ENCODE measurements around the gene ACADM.
A peak's percentile ranks its signal among the peaks of the same experiment; 100 is the strongest.
"Not testable (repeated sequence)": the region's sequence is repeated elsewhere in the genome, so short reads cannot be mapped to it uniquely, and the experiment has no call there.

ACADM gene

DNA sequence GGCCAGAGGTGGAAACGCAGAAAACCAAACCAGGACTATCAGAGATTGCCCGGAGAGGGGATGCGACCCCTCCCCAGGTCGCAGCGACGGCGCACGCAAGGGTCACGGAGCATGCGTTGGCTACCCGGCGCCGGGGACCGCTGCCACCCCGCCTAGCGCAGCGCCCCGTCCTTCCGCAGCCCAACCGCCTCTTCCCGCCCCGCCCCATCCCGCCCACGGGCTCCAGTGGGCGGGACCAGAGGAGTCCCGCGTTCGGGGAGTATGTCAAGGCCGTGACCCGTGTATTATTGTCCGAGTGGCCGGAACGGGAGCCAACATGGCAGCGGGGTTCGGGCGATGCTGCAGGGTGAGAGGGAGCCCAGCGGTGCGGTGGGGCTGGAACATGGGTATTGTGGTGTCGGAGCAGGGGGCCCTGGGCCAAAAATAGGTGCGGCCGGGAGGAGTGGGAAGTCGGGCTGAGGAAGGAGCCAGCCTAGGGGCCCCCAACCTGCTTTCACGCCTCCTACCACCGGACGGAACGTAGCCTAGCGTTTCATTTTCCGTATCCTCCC lies at the start of gene ACADM:
TSS of gene ACADM (plus strand) at position 238 of the 551 bp plus-strand sequence. CDS start at position 317, 79 bp downstream.
- peak; percentile 67 to 81 for DNase-seq (ENCODE audit: low read depth in 2 of 2)

DNA sequence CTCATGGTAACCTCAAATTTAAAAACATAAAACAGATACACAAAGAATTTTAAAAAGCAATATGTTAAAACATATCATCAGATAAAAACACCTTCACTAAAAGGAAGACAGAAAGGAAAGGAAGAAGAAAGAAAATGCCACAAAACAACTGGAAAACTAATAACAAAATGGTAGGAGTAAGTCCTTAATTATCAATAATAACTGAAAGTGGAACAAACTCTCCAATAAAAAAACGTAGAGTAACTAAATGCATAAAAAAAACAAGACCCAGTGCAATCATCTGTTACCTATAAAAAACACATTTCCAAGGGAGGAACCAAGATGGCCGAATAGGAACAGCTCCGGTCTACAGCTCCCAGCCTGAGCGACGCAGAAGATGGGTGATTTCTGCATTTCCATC lies 47.1 kb upstream of the ACADM start:
- no peak for DNase-seq (ENCODE audit: low read depth in 2 of 2)

DNA sequence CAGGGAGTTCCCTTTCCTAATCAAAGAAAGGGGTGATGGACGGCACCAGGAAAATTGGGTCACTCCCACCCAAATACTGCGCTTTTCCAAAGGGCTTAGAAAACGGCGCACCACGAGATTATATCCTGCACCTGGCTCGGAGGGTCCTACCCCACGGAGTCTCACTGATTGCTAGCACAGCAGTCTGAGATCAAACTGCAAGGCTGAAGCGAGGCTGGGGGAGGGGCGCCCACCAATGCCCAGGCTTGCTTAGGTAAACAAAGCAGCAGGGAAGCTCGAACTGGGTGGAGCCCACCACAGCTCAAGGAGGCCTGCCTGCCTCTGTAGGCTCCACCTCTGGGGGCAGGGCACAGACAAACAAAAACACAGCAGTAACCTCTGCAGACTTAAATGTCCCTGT lies 46.5 kb upstream of the ACADM start:
- DNase-seq (ENCODE audit: low read depth in 2 of 2) = not testable (repeated sequence)

DNA sequence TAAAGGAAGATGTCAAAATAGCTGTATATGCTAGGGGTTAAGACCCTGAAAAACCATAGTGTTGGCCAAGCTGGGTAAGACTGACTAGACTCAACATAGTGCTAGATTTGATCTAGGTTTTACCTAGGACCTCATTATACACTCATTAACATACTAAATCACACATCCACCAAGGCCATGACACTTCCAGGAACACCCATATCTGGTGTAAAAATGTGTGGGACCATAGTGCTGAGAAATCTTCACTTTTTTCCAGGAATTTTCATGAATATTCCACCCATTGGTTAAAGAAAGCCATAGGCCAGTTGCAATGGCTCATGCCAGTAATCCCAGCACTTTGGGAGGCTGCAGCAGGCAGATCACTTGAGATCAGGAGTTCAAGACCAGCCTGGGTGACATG lies 34.0 kb upstream of the ACADM start:
- no peak for DNase-seq (ENCODE audit: low read depth in 2 of 2)

DNA sequence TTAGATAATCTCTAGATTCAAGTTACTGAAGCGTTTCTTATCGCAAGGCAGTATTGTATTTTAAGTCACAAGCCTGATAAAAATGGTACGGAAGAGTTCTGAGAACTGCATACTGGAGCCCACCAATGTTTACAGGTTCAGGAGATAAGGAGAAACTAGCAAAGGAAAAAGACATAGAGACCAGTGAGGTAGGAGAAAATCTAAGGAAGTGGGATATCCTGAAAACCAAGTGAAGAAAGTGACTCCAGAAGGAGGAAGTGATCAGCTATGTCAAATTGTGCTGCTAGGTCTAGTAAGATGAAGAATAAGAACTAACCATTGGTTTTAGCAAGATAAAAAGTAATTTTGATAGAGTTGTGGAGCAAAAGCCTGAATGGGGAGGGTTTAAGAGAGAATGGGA lies 31.0 kb upstream of the ACADM start:
- no peak for DNase-seq (ENCODE audit: low read depth in 2 of 2)

DNA sequence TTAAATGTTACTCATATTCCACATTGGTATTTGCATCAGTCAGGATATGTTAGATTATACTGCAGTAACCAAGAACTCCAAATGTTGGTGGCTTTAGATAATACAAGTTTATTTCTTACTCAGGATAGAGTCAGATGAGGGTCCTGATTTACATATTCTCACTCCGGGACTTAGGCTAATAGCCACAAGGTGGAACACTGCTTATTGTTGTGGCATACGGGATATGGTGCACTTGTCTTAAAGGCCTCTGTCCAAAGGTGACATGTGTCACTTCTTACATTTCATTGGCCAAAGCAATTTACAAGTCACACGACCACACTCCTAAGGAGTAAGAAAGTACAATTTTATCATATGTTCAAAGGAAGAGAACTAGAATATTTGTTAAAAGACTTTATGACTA lies 28.5 kb upstream of the ACADM start:
- no peak for DNase-seq (ENCODE audit: low read depth in 2 of 2)

DNA sequence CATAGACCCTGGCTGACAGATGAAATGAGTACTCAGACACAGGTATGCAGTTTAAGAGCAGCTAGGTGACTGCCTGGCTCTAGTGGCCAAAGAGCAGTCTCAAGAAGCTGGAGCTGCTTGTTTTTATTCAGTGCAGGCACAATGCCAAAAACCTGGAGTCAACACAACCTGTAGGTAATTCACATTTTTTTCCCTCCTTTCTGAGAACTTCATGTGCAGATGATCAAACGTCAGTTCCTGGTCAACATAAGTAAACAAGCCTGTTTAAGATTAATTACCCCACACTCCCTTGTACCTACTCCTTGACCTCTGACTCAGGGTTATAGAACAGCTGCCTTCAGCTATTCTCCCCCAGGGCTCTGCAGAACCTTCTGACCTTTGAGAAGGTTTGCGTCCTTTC lies 17.3 kb upstream of the ACADM start:
- DNase-seq (ENCODE audit: low read depth in 2 of 2) = no peak

DNA sequence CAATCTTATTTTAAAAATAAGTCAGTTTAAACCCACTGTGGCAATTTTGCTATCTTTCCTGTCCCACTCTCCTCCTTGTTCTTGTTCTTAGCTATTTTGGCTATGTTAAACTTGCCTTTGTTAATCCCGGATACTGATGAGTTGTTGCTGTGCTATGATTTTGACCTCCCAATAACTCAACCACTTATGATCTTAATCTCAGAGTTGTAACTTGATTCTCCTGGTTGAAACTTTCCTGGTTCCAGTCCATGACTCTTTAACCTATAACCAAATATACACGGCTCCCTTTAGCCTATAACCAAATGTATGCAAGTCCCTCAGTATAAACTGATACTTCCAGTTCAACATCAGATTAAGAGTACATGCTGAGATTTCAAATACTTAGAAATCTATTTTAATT lies 15.6 kb upstream of the ACADM start:
- DNase-seq (ENCODE audit: low read depth in 2 of 2) = no peak

DNA sequence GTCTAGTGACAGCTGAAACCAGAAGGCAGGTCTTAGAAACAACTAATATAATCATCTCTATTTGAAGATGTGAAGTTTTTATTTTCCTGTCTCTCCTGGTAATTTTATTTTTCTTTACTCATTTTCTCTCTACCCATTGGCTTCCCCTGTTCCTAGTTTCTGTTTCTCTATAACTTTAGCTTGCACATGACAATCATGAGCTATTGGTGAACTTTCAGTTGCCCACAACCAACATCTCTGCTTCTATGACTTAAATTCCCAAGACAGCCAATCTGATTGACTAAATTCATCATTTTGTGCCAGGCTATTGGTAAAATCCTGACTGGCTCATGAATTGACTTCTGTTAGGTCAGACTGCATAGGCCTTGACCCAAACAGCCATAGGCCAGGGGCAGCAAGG lies 13.7 kb upstream of the ACADM start:
- no peak for DNase-seq (ENCODE audit: low read depth in 2 of 2)

DNA sequence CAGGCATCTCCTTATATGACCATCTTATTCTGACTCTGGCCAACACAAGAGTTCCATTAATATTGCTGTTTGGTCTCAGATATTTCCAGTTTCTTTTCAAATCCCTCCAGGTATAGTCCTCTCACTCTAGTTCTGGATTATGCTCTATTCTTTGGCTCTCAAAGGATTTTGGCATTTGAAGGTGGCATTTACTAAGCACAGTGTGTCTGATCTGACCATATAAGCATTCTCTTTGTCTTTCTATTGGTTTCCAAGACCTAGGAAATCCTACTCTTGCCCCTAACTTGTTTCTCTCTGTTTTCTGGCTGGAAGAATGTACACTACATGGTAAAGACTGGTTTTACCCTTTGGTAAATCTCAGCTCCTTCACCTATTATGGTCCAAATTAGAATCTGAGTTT lies 12.7 kb upstream of the ACADM start:
- DNase-seq (ENCODE audit: low read depth in 2 of 2) = no peak

DNA sequence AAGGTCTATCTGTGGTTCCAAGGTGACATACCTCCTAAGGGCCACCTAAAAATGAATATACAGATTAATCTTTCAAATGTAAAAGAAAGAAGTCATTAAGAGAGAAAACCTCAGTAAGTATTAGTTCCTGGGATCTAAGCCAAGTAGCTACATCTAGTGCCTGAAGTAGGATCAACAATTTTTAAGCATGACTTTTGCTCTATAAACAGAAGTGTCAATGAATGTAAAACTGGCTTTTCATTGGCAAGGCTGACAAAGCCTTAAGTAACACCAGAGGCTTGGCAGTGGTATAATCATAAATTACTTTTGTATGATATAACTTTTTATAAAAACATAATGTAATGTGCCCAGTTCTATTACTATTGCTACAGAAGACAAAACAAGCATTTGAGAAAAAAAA lies 12.2 kb upstream of the ACADM start:
- no peak for DNase-seq (ENCODE audit: low read depth in 2 of 2)

DNA sequence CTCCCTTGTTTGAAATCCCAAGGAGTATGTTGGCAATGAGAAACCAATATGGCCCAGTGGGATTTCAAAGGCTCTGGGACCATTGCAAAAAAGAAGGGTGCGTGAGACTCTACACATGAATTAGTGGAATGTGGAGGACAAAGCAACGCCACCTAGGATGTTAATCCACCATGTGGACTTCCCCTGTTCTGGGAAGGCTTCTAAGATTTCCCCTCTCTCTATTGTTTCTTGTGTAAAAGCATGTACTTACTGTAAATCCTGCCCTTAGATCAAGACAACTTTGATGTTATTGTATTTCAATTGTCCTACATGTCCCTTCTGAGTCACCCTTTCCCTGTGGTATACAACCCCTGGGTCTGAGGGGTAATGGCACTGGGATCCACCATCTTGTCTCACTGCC lies 4.7 kb upstream of the ACADM start:
- DNase-seq (ENCODE audit: low read depth in 2 of 2) = no peak

DNA sequence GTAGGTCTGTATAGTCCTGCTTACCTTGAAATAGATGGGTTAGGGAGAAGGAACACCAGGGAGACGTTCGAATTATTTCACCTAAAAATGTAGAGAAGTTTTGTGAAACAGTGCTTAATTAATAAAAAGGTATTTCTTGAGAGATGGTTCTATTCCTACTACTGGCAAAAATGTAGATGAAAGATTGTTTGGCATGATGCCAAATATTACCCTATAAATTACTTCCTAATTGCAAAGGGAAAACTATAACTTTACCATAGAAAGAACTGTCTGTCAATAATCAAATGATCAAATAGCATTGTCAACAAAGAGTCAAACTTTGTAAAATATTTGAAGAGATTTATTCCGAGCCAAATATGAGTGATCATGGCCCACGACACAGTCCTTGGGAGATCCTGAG lies 4.2 kb upstream of the ACADM start:
- no peak for DNase-seq (ENCODE audit: low read depth in 2 of 2)

DNA sequence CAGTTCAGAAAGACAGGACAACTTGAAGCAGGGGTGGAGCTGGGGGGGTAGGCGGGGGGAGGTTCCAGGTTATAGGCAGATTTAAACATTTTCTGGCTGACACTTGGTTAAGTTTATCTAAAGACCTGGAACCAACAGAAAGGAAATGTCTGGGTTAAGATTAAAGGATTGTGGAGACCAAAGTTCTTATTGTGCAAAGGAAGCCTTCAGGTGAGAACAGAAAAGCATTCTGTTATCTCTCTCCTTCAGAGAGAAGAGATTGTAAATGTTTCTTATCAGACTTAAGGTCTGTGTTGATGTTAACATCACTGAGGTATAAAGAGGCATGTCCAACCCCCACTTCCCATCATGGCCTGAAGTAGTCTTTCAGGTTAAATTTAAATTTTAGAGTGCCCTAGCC lies 3.7 kb upstream of the ACADM start:
- no peak for DNase-seq (ENCODE audit: low read depth in 2 of 2)

DNA sequence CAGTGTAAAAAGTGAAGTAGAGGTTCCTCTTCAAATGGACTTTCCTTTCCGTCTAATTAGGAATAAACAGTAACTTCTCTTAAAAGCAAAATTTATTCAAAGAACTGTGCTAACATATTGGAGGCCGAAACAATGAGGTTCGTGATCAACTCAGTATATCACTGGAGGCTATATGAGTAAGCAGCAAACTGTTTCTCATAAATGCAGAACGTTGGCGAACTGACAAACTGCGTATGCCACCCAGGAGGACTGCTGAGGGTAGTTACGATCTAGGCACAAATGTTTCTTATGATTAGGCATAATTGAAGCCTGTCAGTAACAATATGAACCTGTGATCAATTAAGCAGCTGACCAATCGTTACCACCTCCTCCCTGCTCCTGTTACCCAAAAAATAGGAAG lies 2.3 kb upstream of the ACADM start:
- not testable (repeated sequence) for DNase-seq (ENCODE audit: low read depth in 2 of 2)

DNA sequence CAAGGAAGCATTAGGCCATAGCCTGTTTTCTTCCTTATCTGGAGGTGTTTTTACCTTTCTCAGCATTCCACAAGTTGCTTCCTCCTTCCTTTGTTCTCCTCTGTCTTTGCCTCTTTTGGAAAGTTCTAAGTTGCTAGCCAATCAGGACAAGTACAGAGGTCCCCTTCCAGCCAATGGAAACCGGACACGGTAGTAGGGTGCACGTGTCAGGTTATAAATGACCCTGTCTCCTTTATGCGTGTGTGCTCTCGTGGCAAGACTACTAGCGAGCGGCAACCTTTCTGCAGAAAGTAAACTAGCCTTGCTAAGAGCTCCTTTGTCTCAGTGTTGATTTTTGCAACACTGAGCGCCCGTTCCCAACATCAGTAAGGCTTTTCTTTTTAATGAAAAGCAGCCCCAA lies 1.5 kb upstream of the ACADM start:
- DNase-seq (ENCODE audit: low read depth in 2 of 2) = no peak

DNA sequence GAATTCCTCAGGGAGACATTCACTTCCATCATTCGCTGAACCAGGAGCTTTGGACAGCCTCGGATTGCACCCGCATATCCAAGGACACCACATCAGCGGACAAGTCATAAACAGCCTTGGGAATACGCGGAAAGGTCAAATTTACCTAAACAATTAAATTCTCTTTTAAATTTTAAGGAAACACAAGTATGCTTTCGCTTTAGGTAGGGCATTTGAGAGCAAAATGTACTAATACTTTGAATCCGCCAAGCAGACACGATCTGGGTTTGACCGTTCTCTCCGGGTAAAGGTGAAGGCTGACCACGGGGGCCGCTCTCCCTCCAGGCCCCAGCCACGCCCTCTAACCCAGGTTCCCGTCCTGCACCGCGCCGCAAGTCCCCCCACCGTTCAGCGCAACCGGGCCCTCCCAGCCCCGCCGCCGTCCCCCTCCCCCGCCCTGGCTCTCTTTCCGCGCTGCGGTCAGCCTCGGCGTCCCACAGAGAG lies 479 bp upstream of the ACADM start:
- peak; percentile 55 to 69 for DNase-seq (ENCODE audit: low read depth in 2 of 2)

DNA sequence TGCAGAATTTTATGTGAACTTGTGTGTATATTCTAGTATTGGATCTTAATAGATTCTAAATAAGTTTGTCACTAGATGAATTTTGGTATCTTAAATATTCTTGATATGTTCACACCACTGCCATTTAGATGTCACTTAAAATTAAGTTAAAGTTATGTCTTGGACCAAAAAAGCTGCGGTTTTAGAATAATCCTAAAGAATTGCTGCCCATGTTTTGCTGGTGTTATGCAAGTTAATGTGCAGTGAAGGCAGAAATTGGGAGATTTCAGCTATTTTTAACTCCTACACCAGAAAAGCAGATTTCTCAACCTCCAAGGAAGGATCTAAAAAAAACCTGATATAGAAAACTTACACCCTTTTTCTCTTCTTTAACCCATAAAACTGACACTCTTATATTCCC lies 757 bp downstream of the ACADM start:
- no peak for DNase-seq (ENCODE audit: low read depth in 2 of 2)

DNA sequence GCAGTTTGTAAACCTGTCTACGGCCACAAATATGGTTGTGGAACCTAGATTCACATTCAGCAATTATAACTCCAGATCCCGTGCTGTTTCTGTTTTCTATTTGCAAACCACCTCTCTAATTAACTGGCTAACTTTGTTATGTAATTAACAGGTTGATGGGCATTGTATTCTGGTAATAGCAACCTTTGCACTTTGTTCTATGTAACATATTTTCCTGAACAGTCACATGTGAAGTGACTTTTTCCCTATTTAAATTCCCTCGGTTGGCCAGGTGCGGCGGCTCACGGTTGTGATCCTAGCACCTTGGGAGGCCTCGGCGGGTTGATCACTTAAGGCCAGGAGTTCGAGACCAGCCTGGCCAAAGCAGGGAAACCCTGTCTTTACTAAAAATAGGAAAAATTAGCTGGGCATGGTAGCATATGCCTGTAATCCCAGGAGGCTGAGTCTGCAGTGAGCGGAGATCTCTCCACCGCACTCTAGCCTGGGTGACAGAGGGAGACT lies 1.4 kb downstream of the ACADM start:
- DNase-seq (ENCODE audit: low read depth in 2 of 2) = no peak

DNA sequence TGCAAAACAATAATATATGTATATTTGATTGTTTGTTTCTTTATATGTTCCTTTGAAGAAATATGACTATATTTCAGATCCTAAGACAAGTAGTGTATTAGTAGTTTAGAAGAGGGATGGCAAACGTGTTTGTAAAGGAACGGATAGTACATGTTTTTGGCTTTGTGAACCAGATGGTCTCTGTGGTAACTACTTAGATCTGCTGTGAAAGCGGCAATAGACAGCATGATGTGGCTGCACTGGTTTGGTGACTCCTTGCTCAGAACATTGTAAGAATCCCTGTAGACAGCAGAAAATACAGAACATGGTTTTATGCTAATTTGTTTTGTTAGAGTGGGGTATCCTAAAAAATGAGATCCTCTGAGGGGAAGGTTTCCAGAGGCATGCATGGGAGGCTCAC lies 3.1 kb downstream of the ACADM start:
- DNase-seq (ENCODE audit: low read depth in 2 of 2) = no peak

DNA sequence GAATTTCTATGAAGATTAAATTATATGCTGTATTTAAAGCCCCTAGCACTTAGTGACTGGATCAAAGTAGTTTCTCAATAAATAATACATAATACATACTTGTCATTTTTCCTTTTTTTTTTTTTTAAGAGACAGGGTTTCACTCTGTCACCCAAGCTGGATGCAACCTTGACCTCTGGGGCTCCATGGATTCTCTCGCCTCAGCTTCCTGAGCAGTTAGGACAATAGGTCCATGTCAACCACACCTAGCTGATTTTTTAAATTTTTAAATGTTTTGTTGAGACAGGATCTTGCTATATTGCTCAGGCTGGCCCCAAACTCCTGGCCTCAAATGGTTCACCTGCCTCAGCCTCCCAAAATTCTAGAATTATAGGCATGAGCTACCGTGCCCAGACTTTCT lies 5.9 kb downstream of the ACADM start:
- no peak for DNase-seq (ENCODE audit: low read depth in 2 of 2)

DNA sequence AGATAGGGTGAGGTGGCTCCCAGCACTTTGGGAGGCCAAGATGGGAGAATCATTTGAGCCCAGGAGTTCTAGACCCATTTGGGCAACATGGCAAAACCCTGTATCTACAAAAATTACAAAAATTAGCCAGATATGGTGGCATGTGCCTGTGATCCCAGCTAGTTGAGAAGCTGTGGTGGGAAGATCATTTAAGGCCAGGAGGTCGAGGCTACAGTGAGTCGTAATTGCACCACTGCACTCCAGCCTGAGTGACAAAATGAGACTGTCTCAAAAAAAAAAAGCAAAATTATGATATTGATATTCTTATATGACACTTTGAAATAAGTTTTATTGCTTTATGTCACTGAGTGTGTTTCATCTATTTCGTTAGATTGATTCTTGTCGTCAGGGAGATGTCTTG lies 7.4 kb downstream of the ACADM start:
- DNase-seq (ENCODE audit: low read depth in 2 of 2) = no peak

DNA sequence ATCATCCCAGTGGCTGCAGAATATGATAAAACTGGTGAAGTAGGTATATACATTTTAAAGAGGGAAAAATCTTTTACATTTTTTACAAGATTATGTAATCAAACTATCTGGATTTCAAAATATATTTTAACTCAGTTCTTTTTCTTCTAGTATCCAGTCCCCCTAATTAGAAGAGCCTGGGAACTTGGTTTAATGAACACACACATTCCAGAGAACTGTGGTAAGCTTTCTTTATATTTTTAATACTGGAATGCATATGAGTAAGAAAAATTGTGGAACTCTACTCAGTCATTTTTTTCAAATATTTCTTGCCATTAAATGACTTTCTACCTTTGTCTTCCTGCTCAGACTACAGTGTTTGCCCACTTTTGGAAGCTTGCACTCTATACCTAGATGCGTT lies 8.2 kb downstream of the ACADM start:
- DNase-seq (ENCODE audit: low read depth in 2 of 2) = no peak

DNA sequence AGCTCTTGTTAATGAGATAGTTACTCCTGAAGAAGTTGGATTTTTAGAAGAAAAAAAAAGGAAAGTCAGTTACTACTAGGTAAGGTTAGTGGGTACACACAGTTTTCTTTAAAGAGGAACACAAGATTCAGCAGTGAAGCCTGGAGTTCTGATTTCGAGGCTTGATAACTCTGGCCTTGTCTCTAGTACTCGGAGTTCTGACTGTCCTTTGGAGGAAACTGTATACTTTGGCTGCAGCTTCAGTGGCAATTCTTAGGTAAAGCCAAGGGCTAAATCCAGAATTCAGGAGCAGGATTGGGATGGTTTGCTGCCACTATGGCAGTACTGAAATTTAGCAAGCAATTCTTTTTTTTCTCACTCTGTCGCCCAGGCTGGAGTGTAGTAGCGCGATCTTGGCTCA lies 9.2 kb downstream of the ACADM start:
- DNase-seq (ENCODE audit: low read depth in 2 of 2) = no peak

All from stimulated activated CD4-positive, alpha-beta T cell treated with anti-CD3 and anti-CD28 coated beads, Interleukin-15, amount 100 ng/mL, for 48 hours (primary cell).